Upper lobe of left lung (tissue), 4 donors: Measurements from ENCODE around the gene OR1F1.
"Not testable (repeated sequence)": the region's sequence is repeated elsewhere in the genome, so short reads cannot be mapped to it uniquely, and the experiment has no call there.

ENCODE experiments used
- CTCF ChIP-seq, 6 experiments: fragments of 450-650 bp in 4 of 6; fragments of 200-600 bp in 2 of 6; sonication (generic) in 2 of 6; IDR thresholded peaks; one replicate each; pipeline ENCODE4 v1.5.1; 2016 to 2019; ENCODE audit warnings: antibody characterized with exemption in 6 of 6
- POLR2AphosphoS5 ChIP-seq, 2 donors: sonication (generic); formaldehyde crosslinking; IDR thresholded peaks; one replicate each; pipeline ENCODE4 v1.5.1; 2017; ENCODE audit warnings: antibody characterized with exemption in 2 of 2

GRCh38 chr16:3139561-3139960 is 48.4 kb upstream of the OR1F1 start:
- not testable (repeated sequence) for TF ChIP-seq POLR2AphosphoS5, CTCF (IDR thresholded peaks at IDR 0.05)
